Neural cell (in vitro differentiated cells): Measurements from ENCODE around the gene SPAAR. TPM values are rescaled to one million over a fixed set of nuclear protein-coding genes. Genes with fewer than 3 reads are reported as not detected.

ENCODE experiments used
- H2AFZ ChIP-seq: fragments of 200-600, 300-800 bp; sonication (generic), shearing (Covaris generic); 2 replicates; pipeline ENCODE4 v1.6.0; 2014; ENCODE audit warnings: low read depth, mild to moderate bottlenecking, antibody characterized with exemption, low read length, moderate library complexity
- H3F3A ChIP-seq: fragments of 200-600 bp; shearing (Covaris generic); 2 replicates; pipeline ENCODE4 v1.6.1; 2016; ENCODE audit warnings: mild to moderate bottlenecking, moderate library complexity, mixed read lengths, antibody characterized with exemption, low read length; ENCODE audit not compliant: insufficient read depth, poor library complexity, severe bottlenecking
- H3K27ac ChIP-seq: fragments of 200-600, 300-800 bp; sonication (generic), shearing (Covaris generic); 2 replicates; pipeline ENCODE4 v1.5.1; 2014; ENCODE audit warnings: mild to moderate bottlenecking, low read length, moderate library complexity
- H3K27me3 ChIP-seq: fragments of 300-800, 200-600 bp; sonication (generic), shearing (Covaris generic); 2 replicates; pipeline ENCODE4 v1.6.0; 2014; ENCODE audit warnings: mild to moderate bottlenecking, low read depth, low read length, moderate library complexity; ENCODE audit not compliant: insufficient read depth
- H3K36me3 ChIP-seq: fragments of 300-800, 200-600 bp; sonication (generic), shearing (Covaris generic); 2 replicates; pipeline ENCODE4 v1.5.1; 2014; ENCODE audit warnings: mild to moderate bottlenecking, antibody characterized with exemption, low read length, moderate library complexity; ENCODE audit not compliant: insufficient read depth
- H3K4me2 ChIP-seq: fragments of 300-800, 200-600 bp; sonication (generic), shearing (Covaris generic); 2 replicates; pipeline ENCODE4 v1.6.0; 2014; ENCODE audit warnings: mild to moderate bottlenecking, low read length
- H3K4me3 ChIP-seq: fragments of 300-800, 200-600 bp; sonication (generic), shearing (Covaris generic); 2 replicates; pipeline ENCODE4 v1.5.1; 2014; ENCODE audit warnings: mild to moderate bottlenecking, low read length, moderate library complexity
- H3K79me2 ChIP-seq: fragments of 200-600 bp; shearing (Covaris generic); replicated peaks from 2 replicates; pipeline ENCODE4 v1.6.0; 2014; ENCODE audit warnings: mild to moderate bottlenecking, low read length, moderate library complexity; ENCODE audit not compliant: insufficient read depth
- H3K9ac ChIP-seq: fragments of 300-800, 200-600 bp; sonication (generic), shearing (Covaris generic); 2 replicates; pipeline ENCODE4 v1.6.1; 2016; ENCODE audit warnings: mild to moderate bottlenecking, low read length, mixed read lengths
- H3K9me2 ChIP-seq: fragments of 200-600 bp; shearing (Covaris generic); 2 replicates; pipeline ENCODE4 v1.6.1; 2016; ENCODE audit warnings: mild to moderate bottlenecking, low read length, mixed read lengths; ENCODE audit not compliant: insufficient read depth
- H3K9me3 ChIP-seq: fragments of 200-600, 300-800 bp; sonication (generic), shearing (Covaris generic); 2 replicates; pipeline ENCODE4 v1.6.1; 2016; ENCODE audit warnings: mild to moderate bottlenecking, mixed run types, low read length, moderate library complexity, mixed read lengths
- H4K20me1 ChIP-seq: fragments of 200-600 bp; shearing (Covaris generic); 2 replicates; pipeline ENCODE4 v1.6.1; 2016; ENCODE audit warnings: mild to moderate bottlenecking, mixed run types; ENCODE audit not compliant: insufficient read depth
- EP300 ChIP-seq: fragments of 450-650 bp; conservative IDR thresholded peaks from 2 replicates; pipeline ENCODE4 v1.6.1; 2014; ENCODE audit warnings: antibody characterized with exemption, mild to moderate bottlenecking, moderate library complexity; ENCODE audit not compliant: poor library complexity, severe bottlenecking
- EZH2 ChIP-seq: fragments of 200-600, 300-800 bp; shearing (Covaris generic), sonication (generic); IDR thresholded peaks from 2 replicates; pipeline ENCODE4 v1.6.1; 2014; ENCODE audit warnings: antibody characterized with exemption, low read length, borderline replicate concordance, mild to moderate bottlenecking; ENCODE audit not compliant: insufficient read depth, poor library complexity, severe bottlenecking
- MXI1 ChIP-seq: fragments of 450-650 bp; conservative IDR thresholded peaks from 2 replicates; pipeline ENCODE4 v1.6.1; 2014; ENCODE audit warnings: antibody characterized with exemption, mild to moderate bottlenecking; ENCODE audit not compliant: poor library complexity, severe bottlenecking
- POLR2AphosphoS5 ChIP-seq: IDR thresholded peaks from 2 replicates; pipeline ENCODE4 v1.6.1; 2012
- RAD21 ChIP-seq: fragments of 450-650 bp; conservative IDR thresholded peaks from 2 replicates; pipeline ENCODE4 v1.6.1; 2014; ENCODE audit warnings: antibody characterized with exemption, mild to moderate bottlenecking, moderate library complexity
- SMC3 ChIP-seq: fragments of 450-650 bp; conservative IDR thresholded peaks from 2 replicates; pipeline ENCODE4 v1.6.1; 2014; ENCODE audit warnings: antibody characterized with exemption, mild to moderate bottlenecking, moderate library complexity; ENCODE audit not compliant: poor library complexity
- TAF1 ChIP-seq: IDR thresholded peaks from 2 replicates; pipeline ENCODE4 v1.6.1; 2012; ENCODE audit warnings: low read depth
- polyA plus RNA-seq: library from polyadenylated mRNA; depleted of rRNA; stranded (reverse); fragments of >200 nt; gene quantifications from 2 replicates; pipeline ENCODE4 v1.2.3, GENCODE V29; 2014
- TF ChIP-seq, protein P1 (sequence below): fragments of 450-650 bp; IDR thresholded peaks from 2 replicates; pipeline ENCODE4 v1.5.1; 2014; ENCODE audit warnings: antibody characterized with exemption, mild to moderate bottlenecking, moderate library complexity; ENCODE audit not compliant: poor library complexity, severe bottlenecking
- TF ChIP-seq, protein P2 (sequence below): IDR thresholded peaks from 2 replicates; pipeline ENCODE4 v1.6.1; 2012; ENCODE audit warnings: borderline replicate concordance

SPAAR gene
- polyA plus RNA-seq, 1 donor from 2014 or later, result 0.35 TPM

DNA sequence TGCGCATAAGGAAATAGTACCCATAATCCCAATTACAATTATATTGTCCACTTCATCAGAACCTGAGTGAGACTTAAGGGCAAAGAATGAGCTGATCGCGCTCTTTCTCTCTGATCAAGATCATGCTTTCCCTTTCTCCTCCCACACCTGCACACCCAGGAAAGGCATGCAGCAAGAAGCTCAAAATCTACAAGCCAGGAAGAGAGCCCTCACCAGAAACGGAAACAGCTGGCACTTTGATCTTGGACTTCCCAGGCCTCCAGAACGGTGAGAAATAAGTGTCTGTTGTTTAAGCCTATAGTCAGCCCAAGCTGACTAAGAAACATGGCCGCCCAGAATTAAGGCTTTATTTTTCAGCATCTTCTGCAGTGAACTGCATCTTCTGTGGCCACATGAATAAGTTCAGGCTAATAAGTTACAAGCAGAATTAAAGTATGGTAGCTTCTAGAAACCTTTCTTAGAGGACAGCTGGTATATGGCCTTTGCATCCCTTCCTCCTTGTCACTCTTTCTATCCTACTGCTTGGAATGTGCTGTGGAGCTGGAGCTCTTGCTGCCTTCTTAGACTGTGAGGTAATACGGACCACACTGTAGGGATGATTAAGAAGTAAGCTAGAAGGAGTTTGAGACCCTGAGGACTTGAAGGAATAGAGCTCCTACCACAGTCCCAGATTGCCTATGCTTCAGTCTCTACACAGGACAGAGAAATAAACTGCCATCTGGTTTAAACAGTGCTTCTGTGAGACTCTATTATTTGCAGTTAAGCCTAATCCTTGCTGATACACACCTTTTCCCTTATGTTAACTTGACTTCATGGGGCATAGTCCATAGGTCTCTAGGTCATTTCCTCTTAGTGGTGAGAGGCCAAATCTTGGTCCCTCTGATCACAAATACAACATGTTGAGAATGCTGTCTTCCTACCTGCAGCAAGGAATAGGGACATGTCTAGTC, 31.4 kb downstream of the SPAAR start:
- H3K9me2 ChIP-seq, result no peaks in the 10 kb centered on the region
- H3K27me3 ChIP-seq, result no peaks in the 10 kb centered on the region
- H3K9me3 ChIP-seq, result no peaks in the 10 kb centered on the region
- no peaks in the 10 kb centered on the region for H3F3A ChIP-seq
- no peak overlapping the region for H2AFZ ChIP-seq
- H3K27ac ChIP-seq, result no peak overlapping the region
- H4K20me1 ChIP-seq, result no peaks in the 10 kb centered on the region
- H3K79me2 ChIP-seq, result no peaks in the 10 kb centered on the region
- H3K4me2 ChIP-seq, result no peak overlapping the region
- no peak overlapping the region for H3K9ac ChIP-seq
- H3K36me3 ChIP-seq, result no peaks in the 10 kb centered on the region
- TF ChIP-seq TAF1, result no peak
- TF ChIP-seq, protein P1, sequence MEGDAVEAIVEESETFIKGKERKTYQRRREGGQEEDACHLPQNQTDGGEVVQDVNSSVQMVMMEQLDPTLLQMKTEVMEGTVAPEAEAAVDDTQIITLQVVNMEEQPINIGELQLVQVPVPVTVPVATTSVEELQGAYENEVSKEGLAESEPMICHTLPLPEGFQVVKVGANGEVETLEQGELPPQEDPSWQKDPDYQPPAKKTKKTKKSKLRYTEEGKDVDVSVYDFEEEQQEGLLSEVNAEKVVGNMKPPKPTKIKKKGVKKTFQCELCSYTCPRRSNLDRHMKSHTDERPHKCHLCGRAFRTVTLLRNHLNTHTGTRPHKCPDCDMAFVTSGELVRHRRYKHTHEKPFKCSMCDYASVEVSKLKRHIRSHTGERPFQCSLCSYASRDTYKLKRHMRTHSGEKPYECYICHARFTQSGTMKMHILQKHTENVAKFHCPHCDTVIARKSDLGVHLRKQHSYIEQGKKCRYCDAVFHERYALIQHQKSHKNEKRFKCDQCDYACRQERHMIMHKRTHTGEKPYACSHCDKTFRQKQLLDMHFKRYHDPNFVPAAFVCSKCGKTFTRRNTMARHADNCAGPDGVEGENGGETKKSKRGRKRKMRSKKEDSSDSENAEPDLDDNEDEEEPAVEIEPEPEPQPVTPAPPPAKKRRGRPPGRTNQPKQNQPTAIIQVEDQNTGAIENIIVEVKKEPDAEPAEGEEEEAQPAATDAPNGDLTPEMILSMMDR, result no peak
- TF ChIP-seq EP300, result no peak
- no peak for TF ChIP-seq EZH2
- TF ChIP-seq MXI1, result no peak
- no peak for TF ChIP-seq SMC3
- TF ChIP-seq RAD21, result no peak
- TF ChIP-seq, protein P2, sequence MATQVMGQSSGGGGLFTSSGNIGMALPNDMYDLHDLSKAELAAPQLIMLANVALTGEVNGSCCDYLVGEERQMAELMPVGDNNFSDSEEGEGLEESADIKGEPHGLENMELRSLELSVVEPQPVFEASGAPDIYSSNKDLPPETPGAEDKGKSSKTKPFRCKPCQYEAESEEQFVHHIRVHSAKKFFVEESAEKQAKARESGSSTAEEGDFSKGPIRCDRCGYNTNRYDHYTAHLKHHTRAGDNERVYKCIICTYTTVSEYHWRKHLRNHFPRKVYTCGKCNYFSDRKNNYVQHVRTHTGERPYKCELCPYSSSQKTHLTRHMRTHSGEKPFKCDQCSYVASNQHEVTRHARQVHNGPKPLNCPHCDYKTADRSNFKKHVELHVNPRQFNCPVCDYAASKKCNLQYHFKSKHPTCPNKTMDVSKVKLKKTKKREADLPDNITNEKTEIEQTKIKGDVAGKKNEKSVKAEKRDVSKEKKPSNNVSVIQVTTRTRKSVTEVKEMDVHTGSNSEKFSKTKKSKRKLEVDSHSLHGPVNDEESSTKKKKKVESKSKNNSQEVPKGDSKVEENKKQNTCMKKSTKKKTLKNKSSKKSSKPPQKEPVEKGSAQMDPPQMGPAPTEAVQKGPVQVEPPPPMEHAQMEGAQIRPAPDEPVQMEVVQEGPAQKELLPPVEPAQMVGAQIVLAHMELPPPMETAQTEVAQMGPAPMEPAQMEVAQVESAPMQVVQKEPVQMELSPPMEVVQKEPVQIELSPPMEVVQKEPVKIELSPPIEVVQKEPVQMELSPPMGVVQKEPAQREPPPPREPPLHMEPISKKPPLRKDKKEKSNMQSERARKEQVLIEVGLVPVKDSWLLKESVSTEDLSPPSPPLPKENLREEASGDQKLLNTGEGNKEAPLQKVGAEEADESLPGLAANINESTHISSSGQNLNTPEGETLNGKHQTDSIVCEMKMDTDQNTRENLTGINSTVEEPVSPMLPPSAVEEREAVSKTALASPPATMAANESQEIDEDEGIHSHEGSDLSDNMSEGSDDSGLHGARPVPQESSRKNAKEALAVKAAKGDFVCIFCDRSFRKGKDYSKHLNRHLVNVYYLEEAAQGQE, result no peak
- TF ChIP-seq POLR2AphosphoS5, result no peak
- no peak overlapping the region for H3K4me3 ChIP-seq

DNA sequence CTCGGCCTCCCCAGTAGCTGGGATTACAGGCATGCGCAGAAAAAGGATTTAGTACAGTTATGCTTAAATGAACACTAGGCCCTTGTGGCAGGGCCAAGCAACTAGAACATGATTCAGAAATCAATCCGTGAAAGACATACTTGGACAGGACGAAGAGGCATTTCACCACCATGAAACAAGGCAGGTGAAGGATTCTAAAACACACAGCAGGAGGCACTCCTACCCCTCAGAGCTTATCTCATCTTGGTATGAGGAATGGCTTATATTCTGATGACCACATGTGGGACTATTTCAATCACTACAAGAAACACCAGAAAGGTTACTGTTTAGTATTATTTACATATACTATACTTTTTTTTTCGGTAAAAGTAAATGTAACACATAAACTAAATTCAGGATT, 33.0 kb downstream of the SPAAR start:
- Histone ChIP-seq H3K4me2 (no peak overlapping the region), H3K27me3 (no peaks in the 10 kb centered on the region), H3F3A (no peaks in the 10 kb centered on the region), H3K9ac (no peak overlapping the region), H3K9me2 (no peaks in the 10 kb centered on the region), H3K4me3 (no peak overlapping the region), H4K20me1 (no peaks in the 10 kb centered on the region), H3K36me3 (no peaks in the 10 kb centered on the region), H3K9me3 (no peaks in the 10 kb centered on the region), H3K27ac (no peak overlapping the region), H3K79me2 (no peaks in the 10 kb centered on the region), H2AFZ (no peak overlapping the region)
- TF ChIP-seq TAF1, result no peak
- TF ChIP-seq, protein P1, result no peak
